Mammary epithelial cell (primary cell): ENCODE measurements around the gene C6orf62.
A peak's percentile ranks its signal among the peaks of the same experiment; 100 is the strongest.

Experiments used
- EZH2 ChIP-seq: IDR thresholded peaks from 2 replicates; pipeline ENCODE4 v1.6.1; 2012; ENCODE audit warnings: low read length, inconsistent platforms, borderline replicate concordance
- TF ChIP-seq, protein P1 (sequence below), 2 donors: IDR thresholded peaks in 1 of 2; conservative IDR thresholded peaks in 1 of 2; 2 replicates each; pipeline ENCODE4 v1.5.1; 2011 to 2012; ENCODE audit warnings: inconsistent platforms in 2 of 2, low read length in 2 of 2, mild to moderate bottlenecking in 2 of 2, control low read depth in 1 of 2, low read depth in 1 of 2; ENCODE audit not compliant: insufficient read depth in 1 of 2; ENCODE audit errors: extremely low read depth in 1 of 2

DNA sequence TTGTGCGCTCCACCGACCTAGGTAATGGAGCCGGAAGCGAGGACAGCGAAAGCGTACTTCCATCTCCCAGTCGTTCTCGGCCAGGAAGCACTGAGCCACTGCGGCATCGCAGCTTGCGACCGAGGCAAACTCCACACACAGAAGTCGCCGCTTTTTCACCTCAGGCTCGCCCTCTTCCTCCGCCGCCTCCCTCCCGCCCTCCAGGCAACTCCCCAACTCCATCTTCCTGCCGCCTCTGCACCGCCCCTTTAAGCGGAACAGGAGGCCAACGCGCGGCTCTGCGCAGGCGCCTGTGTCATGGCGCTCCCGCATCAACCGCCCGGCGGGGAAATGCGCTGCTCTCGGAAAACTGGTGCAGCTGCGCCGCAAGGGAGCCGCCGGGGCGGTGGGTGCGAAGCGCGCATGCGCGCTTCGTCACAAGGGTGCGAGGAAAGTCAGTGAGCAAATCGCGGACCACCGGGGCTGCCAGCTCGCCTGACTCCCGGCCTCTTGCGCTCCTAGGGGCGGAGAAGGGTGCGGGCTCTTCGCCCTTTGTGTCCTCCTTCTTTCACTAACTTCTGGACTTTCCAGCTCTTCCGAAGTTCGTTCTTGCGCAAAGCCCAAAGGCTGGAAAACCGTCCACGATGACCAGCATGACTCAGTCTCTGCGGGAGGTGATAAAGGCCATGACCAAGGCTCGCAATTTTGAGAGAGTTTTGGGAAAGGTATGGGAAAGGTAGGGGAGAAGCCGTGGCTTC lies 52.1 kb downstream of the C6orf62 start, which contains the start of the genes ACOT13 and TDP2:
- TF ChIP-seq, protein P1, sequence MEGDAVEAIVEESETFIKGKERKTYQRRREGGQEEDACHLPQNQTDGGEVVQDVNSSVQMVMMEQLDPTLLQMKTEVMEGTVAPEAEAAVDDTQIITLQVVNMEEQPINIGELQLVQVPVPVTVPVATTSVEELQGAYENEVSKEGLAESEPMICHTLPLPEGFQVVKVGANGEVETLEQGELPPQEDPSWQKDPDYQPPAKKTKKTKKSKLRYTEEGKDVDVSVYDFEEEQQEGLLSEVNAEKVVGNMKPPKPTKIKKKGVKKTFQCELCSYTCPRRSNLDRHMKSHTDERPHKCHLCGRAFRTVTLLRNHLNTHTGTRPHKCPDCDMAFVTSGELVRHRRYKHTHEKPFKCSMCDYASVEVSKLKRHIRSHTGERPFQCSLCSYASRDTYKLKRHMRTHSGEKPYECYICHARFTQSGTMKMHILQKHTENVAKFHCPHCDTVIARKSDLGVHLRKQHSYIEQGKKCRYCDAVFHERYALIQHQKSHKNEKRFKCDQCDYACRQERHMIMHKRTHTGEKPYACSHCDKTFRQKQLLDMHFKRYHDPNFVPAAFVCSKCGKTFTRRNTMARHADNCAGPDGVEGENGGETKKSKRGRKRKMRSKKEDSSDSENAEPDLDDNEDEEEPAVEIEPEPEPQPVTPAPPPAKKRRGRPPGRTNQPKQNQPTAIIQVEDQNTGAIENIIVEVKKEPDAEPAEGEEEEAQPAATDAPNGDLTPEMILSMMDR (conservative IDR thresholded peaks at IDR 0.05 in 1 of 2, IDR thresholded peaks at IDR 0.05 in 1 of 2; ENCODE audit: extremely low read depth in 1 of 2, insufficient read depth in 1 of 2, low read depth in 1 of 2, low read length in 2 of 2), result peak; percentile 35 to 44
- no peak for TF ChIP-seq EZH2
